ENCODE measurements around the gene GRK5. TPM values are rescaled to one million over a fixed set of nuclear protein-coding genes. Genes with fewer than 3 reads are reported as not detected.

GRK5 gene
- polyA plus RNA-seq, 1 donor from 2014 or later = 34.9 TPM

DNA sequence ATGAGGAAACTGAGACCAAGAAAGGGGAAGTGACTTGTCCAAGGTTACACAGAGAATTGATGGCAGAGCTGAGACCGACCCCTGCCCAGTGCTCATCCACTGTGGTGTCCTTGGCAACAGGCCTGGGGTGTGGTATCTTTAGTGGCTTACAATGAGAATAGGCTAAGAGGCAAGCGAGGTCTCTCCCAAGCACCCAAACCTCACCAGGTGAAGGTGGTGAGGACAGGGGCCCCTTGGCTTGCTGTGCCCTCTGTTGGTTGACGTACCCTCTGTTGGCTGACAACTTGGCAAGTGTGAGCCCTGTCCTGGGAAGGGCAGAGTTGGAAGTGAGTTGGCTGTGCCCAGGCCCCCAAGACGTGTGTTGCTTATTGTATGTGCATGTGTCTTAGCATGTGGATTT, 166.9 kb downstream of the GRK5 start:
- no peaks in the 10 kb centered on the region for H3K9me3 ChIP-seq (ENCODE audit: low read length)

DNA sequence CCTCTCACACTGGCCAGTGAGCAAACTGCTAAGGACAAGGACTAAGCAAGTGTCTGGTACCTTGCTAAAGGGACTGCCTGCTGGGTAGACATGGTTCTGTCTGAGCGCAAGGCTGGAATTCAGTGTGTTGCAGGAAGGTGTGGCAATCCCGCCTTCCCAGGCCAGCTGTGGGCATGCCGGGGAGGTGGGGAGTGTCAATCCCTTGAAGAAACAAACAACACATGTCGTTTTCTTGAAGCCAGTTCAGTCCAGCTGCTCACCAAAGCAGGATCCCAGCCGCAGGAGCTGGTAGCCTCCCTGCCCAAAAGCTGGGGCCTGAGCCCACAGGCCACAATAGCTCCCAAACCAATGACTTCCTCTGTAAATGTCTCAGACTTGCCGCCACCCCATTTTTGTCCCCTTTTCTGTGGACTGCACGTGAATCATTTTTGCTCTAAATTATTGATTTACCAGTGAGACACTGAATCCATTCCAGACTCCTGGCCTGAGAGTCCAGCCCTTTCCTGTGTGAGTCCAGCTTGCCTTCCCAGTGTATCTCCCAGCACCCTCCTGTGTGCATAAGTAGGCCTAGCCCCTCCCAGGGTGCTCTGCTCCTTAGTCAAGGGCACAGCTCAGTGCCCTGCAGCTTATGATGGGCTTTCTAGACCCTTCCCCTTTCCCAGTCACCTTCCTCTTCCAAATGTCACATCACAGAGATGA, 168.4 kb downstream of the GRK5 start:
- Histone ChIP-seq H3K27me3 (ENCODE audit: insufficient read depth, low read depth, low read length) (no peaks in the 10 kb centered on the region), H3K4me3 (ENCODE audit: low read length) (no peak overlapping the region), H2AFZ (ENCODE audit: low read depth, low read length) (no peak overlapping the region), H3K9me3 (ENCODE audit: low read length) (no peaks in the 10 kb centered on the region), H3F3A (ENCODE audit: insufficient read depth, low read length, poor library complexity, severe bottlenecking) (no peaks in the 10 kb centered on the region), H3K27ac (ENCODE audit: low read length) (no peak overlapping the region), H3K9ac (ENCODE audit: low read length) (no peak overlapping the region), H3K4me2 (ENCODE audit: low read length) (no peak overlapping the region), H3K36me3 (ENCODE audit: insufficient read depth, low read length) (no peaks in the 10 kb centered on the region), H3K9me2 (ENCODE audit: insufficient read depth, low read length) (no peaks in the 10 kb centered on the region), H4K20me1 (ENCODE audit: insufficient read depth) (no peaks in the 10 kb centered on the region), H3K79me2 (replicated peaks; ENCODE audit: insufficient read depth, low read length) (no peaks in the 10 kb centered on the region)
- no peak for TF ChIP-seq SMC3 (conservative IDR thresholded peaks at IDR 0.05; ENCODE audit: poor library complexity)
- TF ChIP-seq RAD21 (conservative IDR thresholded peaks at IDR 0.05) = no peak
- TF ChIP-seq EP300 (conservative IDR thresholded peaks at IDR 0.05; ENCODE audit: poor library complexity, severe bottlenecking) = no peak
- no peak for TF ChIP-seq POLR2AphosphoS5 (IDR thresholded peaks at IDR 0.05)
- TF ChIP-seq, protein P1, sequence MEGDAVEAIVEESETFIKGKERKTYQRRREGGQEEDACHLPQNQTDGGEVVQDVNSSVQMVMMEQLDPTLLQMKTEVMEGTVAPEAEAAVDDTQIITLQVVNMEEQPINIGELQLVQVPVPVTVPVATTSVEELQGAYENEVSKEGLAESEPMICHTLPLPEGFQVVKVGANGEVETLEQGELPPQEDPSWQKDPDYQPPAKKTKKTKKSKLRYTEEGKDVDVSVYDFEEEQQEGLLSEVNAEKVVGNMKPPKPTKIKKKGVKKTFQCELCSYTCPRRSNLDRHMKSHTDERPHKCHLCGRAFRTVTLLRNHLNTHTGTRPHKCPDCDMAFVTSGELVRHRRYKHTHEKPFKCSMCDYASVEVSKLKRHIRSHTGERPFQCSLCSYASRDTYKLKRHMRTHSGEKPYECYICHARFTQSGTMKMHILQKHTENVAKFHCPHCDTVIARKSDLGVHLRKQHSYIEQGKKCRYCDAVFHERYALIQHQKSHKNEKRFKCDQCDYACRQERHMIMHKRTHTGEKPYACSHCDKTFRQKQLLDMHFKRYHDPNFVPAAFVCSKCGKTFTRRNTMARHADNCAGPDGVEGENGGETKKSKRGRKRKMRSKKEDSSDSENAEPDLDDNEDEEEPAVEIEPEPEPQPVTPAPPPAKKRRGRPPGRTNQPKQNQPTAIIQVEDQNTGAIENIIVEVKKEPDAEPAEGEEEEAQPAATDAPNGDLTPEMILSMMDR (IDR thresholded peaks at IDR 0.05; ENCODE audit: poor library complexity, severe bottlenecking) = no peak
- no peak for TF ChIP-seq TAF1 (IDR thresholded peaks at IDR 0.05; ENCODE audit: low read depth)
- TF ChIP-seq, protein P2, sequence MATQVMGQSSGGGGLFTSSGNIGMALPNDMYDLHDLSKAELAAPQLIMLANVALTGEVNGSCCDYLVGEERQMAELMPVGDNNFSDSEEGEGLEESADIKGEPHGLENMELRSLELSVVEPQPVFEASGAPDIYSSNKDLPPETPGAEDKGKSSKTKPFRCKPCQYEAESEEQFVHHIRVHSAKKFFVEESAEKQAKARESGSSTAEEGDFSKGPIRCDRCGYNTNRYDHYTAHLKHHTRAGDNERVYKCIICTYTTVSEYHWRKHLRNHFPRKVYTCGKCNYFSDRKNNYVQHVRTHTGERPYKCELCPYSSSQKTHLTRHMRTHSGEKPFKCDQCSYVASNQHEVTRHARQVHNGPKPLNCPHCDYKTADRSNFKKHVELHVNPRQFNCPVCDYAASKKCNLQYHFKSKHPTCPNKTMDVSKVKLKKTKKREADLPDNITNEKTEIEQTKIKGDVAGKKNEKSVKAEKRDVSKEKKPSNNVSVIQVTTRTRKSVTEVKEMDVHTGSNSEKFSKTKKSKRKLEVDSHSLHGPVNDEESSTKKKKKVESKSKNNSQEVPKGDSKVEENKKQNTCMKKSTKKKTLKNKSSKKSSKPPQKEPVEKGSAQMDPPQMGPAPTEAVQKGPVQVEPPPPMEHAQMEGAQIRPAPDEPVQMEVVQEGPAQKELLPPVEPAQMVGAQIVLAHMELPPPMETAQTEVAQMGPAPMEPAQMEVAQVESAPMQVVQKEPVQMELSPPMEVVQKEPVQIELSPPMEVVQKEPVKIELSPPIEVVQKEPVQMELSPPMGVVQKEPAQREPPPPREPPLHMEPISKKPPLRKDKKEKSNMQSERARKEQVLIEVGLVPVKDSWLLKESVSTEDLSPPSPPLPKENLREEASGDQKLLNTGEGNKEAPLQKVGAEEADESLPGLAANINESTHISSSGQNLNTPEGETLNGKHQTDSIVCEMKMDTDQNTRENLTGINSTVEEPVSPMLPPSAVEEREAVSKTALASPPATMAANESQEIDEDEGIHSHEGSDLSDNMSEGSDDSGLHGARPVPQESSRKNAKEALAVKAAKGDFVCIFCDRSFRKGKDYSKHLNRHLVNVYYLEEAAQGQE (IDR thresholded peaks at IDR 0.05; ENCODE audit: borderline replicate concordance) = no peak

More for the DNA sequence above, 166.9 kb downstream of the GRK5 start:
- Histone ChIP-seq H3K4me3 (ENCODE audit: low read length) (no peak overlapping the region), H3K4me2 (ENCODE audit: low read length) (no peak overlapping the region), H3K27me3 (ENCODE audit: insufficient read depth, low read depth, low read length) (no peaks in the 10 kb centered on the region), H2AFZ (ENCODE audit: low read depth, low read length) (no peak overlapping the region), H3K9me2 (ENCODE audit: insufficient read depth, low read length) (no peaks in the 10 kb centered on the region), H3K9ac (ENCODE audit: low read length) (no peak overlapping the region), H3K79me2 (replicated peaks; ENCODE audit: insufficient read depth, low read length) (no peaks in the 10 kb centered on the region), H3K36me3 (ENCODE audit: insufficient read depth, low read length) (no peaks in the 10 kb centered on the region), H4K20me1 (ENCODE audit: insufficient read depth) (no peaks in the 10 kb centered on the region), H3K27ac (ENCODE audit: low read length) (no peak overlapping the region), H3F3A (ENCODE audit: insufficient read depth, low read length, poor library complexity, severe bottlenecking) (no peaks in the 10 kb centered on the region)
- TF ChIP-seq TAF1 (IDR thresholded peaks at IDR 0.05; ENCODE audit: low read depth) (no peak), EZH2 (IDR thresholded peaks at IDR 0.05; ENCODE audit: borderline replicate concordance, insufficient read depth, low read length, poor library complexity, severe bottlenecking) (no peak), POLR2AphosphoS5 (IDR thresholded peaks at IDR 0.05) (no peak), SMC3 (conservative IDR thresholded peaks at IDR 0.05; ENCODE audit: poor library complexity) (no peak), RAD21 (conservative IDR thresholded peaks at IDR 0.05) (no peak), MXI1 (conservative IDR thresholded peaks at IDR 0.05; ENCODE audit: poor library complexity, severe bottlenecking) (no peak), EP300 (conservative IDR thresholded peaks at IDR 0.05; ENCODE audit: poor library complexity, severe bottlenecking) (no peak)
- TF ChIP-seq, protein P1 (IDR thresholded peaks at IDR 0.05; ENCODE audit: poor library complexity, severe bottlenecking) = no peak
- TF ChIP-seq, protein P2 (IDR thresholded peaks at IDR 0.05; ENCODE audit: borderline replicate concordance) = no peak
